Mucosa of descending colon (tissue), 3 donors: Measurements from ENCODE around the gene DDX19B. TPM values are rescaled to one million over a fixed set of nuclear protein-coding genes. Genes with fewer than 3 reads are reported as not detected.

Source experiments
- ATAC-seq: fragments of 200-7000 bp; cut with Tn5 transposase; one replicate; pipeline ENCODE4 v1.9.1; 2020; ENCODE audit warnings: mild to moderate bottlenecking, moderate library complexity
- DNase-seq, 3 donors: peaks; one replicate each; pipeline ENCODE4 v3.0.0-alpha.2; 2020
- H3K36me3 ChIP-seq: fragments of 200-600 bp; one replicate; pipeline ENCODE4 v1.8.0; 2021; ENCODE audit warnings: low read depth, mild to moderate bottlenecking
- H3K4me1 ChIP-seq: fragments of 200-600 bp; one replicate; pipeline ENCODE4 v1.8.0; 2021; ENCODE audit warnings: low read depth, mild to moderate bottlenecking
- H3K4me3 ChIP-seq: fragments of 200-600 bp; one replicate; pipeline ENCODE4 v1.8.0; 2021; ENCODE audit warnings: mild to moderate bottlenecking
- H3K9me3 ChIP-seq: fragments of 200-600 bp; one replicate; pipeline ENCODE4 v1.8.0; 2021; ENCODE audit warnings: mild to moderate bottlenecking
- CTCF ChIP-seq: fragments of 200-600 bp; IDR thresholded peaks from one replicate; pipeline ENCODE4 v1.8.0; 2022; ENCODE audit warnings: antibody characterized with exemption, mild to moderate bottlenecking
- intact Hi-C, 2 donors: fragments of 100-400 bp; cut with DNase I in 1 of 2; cut with micrococcal nuclease in 1 of 2; formaldehyde crosslinking; loops; one replicate each; pipeline versions ENCODE4 v1.11.0 to v1.11.1; 2022; cut with DNase I, micrococcal nuclease
- total RNA-seq, 3 donors: library from RNA; stranded (reverse); fragmentation: NEBNext Ultra II Directional in 2 of 3; extraction: Animal tissue kit (Norgen Biotek cat#: 25700) in 2 of 3; gene quantifications; one replicate each; pipeline versions ENCODE4 v1.2.1 to v1.2.4, GENCODE V29; 2021 to 2023
- donor health status: DM: no; HTN: no; CAD: no; lungs with moderate emphysema.
- donor health status: DM: no; HTN: no; CAD: no.
- donor health status: DM: no; HTN: yes; CAD: no.

Gene DDX19B
- total RNA-seq, 3 donors from 2014 or later: 22.5 to 34.7 (median 28.7) TPM

DNA sequence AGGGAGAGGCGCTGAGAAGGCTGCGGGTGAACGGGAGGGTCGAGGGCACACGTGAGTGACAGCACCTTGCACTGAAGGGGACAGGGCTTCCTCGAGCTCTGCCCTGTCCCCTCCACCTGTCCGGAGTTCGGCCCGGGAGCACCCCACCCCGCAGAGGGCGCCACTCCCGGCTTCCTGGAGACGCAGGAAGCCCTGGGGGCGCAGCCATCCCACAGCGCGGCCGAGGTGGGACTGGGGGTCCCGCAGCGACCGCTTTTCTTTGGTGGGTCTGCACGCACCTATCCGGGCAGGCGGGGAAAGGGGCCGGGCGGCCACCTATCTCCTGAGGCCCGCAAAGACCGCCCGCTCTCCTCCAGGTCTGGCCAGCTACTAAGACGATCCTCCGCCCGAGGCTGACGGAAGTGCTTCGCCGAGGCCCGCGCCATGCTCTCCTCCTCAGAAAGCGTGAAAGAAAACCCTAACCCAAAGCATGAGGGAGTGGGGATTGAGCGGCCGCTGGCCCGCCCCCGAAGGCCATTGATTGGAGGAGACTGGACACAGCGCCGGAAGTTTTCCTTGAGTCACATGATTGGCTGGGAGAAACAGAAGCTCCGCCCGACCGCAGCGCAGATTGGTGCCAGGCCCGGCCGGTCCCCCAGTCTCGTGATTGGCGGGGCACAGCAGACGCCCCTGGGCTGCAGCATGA, 82.1 kb downstream of the DDX19B start:
- TF ChIP-seq CTCF: no peak
- DNase-seq (peak; percentile 97 to 98 (median 97)), ATAC-seq (peak; percentile 95)
- intact Hi-C loops: no loop called here
- Histone ChIP-seq H3K36me3 (no peaks in the 10 kb centered on the region), H3K9me3 (no peaks in the 10 kb centered on the region), H3K4me1 (peaks cover 15% of the 10 kb centered on the region), H3K4me3 (peak overlapping the region; percentile 57)

GRCh38 chr16:70381604-70382342, 82.8 kb downstream of the DDX19B start:
- Histone ChIP-seq H3K36me3 (no peaks in the 10 kb centered on the region), H3K9me3 (no peaks in the 10 kb centered on the region), H3K4me1 (peaks cover 15% of the 10 kb centered on the region), H3K4me3 (peak overlapping the region; percentile 57)
- peak; percentile 45 for ATAC-seq
- no peak for DNase-seq
- intact Hi-C loops: no loop called here
- no peak for TF ChIP-seq CTCF

DNA sequence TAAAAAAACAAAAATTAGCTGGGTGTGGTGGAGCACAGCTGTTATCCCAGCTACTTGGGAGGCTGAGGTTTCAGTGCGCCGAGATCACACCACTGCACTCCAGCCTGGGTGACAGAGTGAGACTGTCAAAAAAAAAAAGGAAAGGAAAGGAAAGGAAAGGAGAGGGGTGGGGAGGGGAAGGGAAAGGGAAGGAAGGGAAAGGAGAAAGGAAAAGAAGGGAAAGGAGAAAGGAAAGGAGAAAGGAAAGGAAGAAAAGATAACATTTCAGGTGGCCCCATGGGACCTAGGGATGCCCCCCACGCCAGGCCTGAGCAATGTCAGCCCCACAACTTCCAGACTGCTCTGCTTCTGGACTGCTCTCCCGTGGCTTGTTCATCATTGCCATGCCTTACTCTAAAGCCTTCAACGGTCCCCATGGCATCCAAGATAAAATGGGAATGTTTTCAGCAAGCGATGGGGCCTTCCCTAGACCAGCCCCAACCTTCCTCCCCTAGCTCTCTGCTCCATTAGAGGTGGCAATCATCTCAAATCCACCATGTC, 84.5 kb downstream of the DDX19B start:
- Histone ChIP-seq H3K9me3 (no peaks in the 10 kb centered on the region), H3K4me3 (no peak overlapping the region), H3K4me1 (peaks cover 15% of the 10 kb centered on the region), H3K36me3 (no peaks in the 10 kb centered on the region)
- TF ChIP-seq CTCF: no peak
- intact Hi-C loops: no loop called here
- DNase-seq (no peak), ATAC-seq (no peak)

Other genes starting within 250 kb of the DDX19B start
- gene PDPR, start 184.9 kb upstream of the DDX19B start, total RNA-seq: 10 to 100 TPM; 21.0 to 43.6 (median 31.0) TPM
- gene CLEC18C, start 125.4 kb upstream of the DDX19B start, total RNA-seq: under 1 TPM; 0.61 to 0.87 (median 0.70) TPM
- gene EXOSC6, start 47.2 kb upstream of the DDX19B start, total RNA-seq: 10 to 100 TPM; 14.7 to 29.3 (median 19.4) TPM
- 10 to 100 TPM; 30.1 to 77.7 (median 42.7) TPM for gene AARS1, start 9.7 kb upstream of the DDX19B start, total RNA-seq
- gene DDX19A, start 47.7 kb downstream of the DDX19B start, total RNA-seq: 10 to 100 TPM; 19.1 to 34.7 (median 21.4) TPM
- gene ST3GAL2, start 139.9 kb downstream of the DDX19B start, total RNA-seq: 10 to 100 TPM in 1 of 3 donors, 1 to 10 TPM in 2; 4.2 to 22.4 (median 9.5) TPM
- gene FCSK, start 155.4 kb downstream of the DDX19B start, total RNA-seq: 10 to 100 TPM; 30.1 to 47.4 (median 33.0) TPM
- 10 to 100 TPM; 58.3 to 66.2 (median 60.5) TPM for gene COG4, start 224.4 kb downstream of the DDX19B start, total RNA-seq
- 100 to 1,000 TPM; 158 to 179 (median 173) TPM for gene SF3B3, start 224.6 kb downstream of the DDX19B start, total RNA-seq